ENCODE measurements around the gene PKN3. TPM values are rescaled to one million over a fixed set of nuclear protein-coding genes. Genes with fewer than 3 reads are reported as not detected.

Gene PKN3
- total and polyA plus RNA-seq, 2 donors (not counting 1 experiment from before 2014, with no cell fraction given) = 1.4 to 3.7 TPM

- Histone ChIP-seq H3K36me3 (replicated peaks in 1 of 2; ENCODE audit: control extremely low read depth in 1 of 2, control insufficient read depth in 1 of 2, extremely low read depth in 1 of 2, insufficient read depth in 2 of 2, low read length in 1 of 2) (no peaks in the 10 kb centered on the region), H3K4me1 (ENCODE audit: control insufficient read depth in 2 of 2, insufficient read depth in 2 of 2, low read length in 2 of 2) (peaks cover 9 to 17% of the 10 kb centered on the region in 2 donors), H3K27me3 (replicated peaks in 1 of 4; ENCODE audit: control extremely low read depth in 1 of 4, control insufficient read depth in 3 of 4, insufficient read depth in 4 of 4, low read length in 3 of 4) (no peaks in the 10 kb centered on the region), H3K9me3 (ENCODE audit: control extremely low read depth in 1 of 3, control insufficient read depth in 2 of 3, insufficient read depth in 1 of 3, low read length in 2 of 3) (no peaks in the 10 kb centered on the region), H3K27ac (ENCODE audit: low read length in 2 of 2) (no peak overlapping the region), H3K9ac (ENCODE audit: low read length) (no peak overlapping the region), H3K4me3 (ENCODE audit: control extremely low read depth in 1 of 5, extremely low read depth in 1 of 5, insufficient read depth in 1 of 5, low read depth in 2 of 5, low read length in 4 of 5) (no peak overlapping the region), H2AFZ (ENCODE audit: insufficient read depth, low read depth, low read length, poor library complexity, severe bottlenecking) (no peak overlapping the region), H3K4me2 (replicated peaks; ENCODE audit: low read depth, low read length, poor library complexity, severe bottlenecking) (no peak overlapping the region), H3K79me2 (ENCODE audit: control insufficient read depth, insufficient read depth, low read length) (no peaks in the 10 kb centered on the region), H4K20me1 (ENCODE audit: control insufficient read depth, insufficient read depth, low read length, poor library complexity, severe bottlenecking) (no peaks in the 10 kb centered on the region)
- 95% methylated on average over 36 of the region's 36 CpGs for WGBS (ENCODE audit: insufficient coverage)
- TF ChIP-seq EZH2 (IDR thresholded peaks at IDR 0.05; ENCODE audit: borderline replicate concordance, insufficient read depth, low read depth, low read length, poor library complexity, severe bottlenecking) (no peak), CTCF (IDR thresholded peaks at IDR 0.05) (no peak)
- CTCF ChIA-PET = interaction anchor here (1.2 to 1.6 kb wide), 3 partner anchors 14 to 46 kb away, joined by 3 to 4 read pairs (median 3); no protein-coding TSS in a partner anchor
- no peak for ATAC-seq (ENCODE audit: low read depth)
- POLR2A ChIA-PET = interaction anchor here (0.6 kb wide), 1 partner anchor 16 kb away, joined by 5 read pairs; no protein-coding TSS in a partner anchor
- no peaks in the 10 kb centered on the region for H3K27me3 Mint-ChIP-seq
- intact Hi-C loops (cut with micrococcal nuclease) = no loop called here
- no peak overlapping the region for H3K4me3 Mint-ChIP-seq
- peaks cover 10% of the 10 kb centered on the region for H3K4me1 Mint-ChIP-seq
- DNase-seq = no peak
- H3K27ac Mint-ChIP-seq = no peak overlapping the region
- no peaks in the 10 kb centered on the region for H3K9me3 Mint-ChIP-seq (ENCODE audit: insufficient read depth)
Measured at GRCh38 chr9:128705051-128705965, 3.0 kb downstream of the PKN3 start.

GRCh38 chr9:128706045-128706444, 3.7 kb downstream of the PKN3 start:
- no peak for ATAC-seq (ENCODE audit: low read depth)
- H3K36me3 ChIP-seq (replicated peaks in 1 of 2; ENCODE audit: control extremely low read depth in 1 of 2, control insufficient read depth in 1 of 2, extremely low read depth in 1 of 2, insufficient read depth in 2 of 2, low read length in 1 of 2) = no peaks in the 10 kb centered on the region
- H3K4me3 Mint-ChIP-seq = no peak overlapping the region

More at GRCh38 chr9:128706045-128706444, 3.7 kb downstream of the PKN3 start:
- no peaks in the 10 kb centered on the region for H3K79me2 ChIP-seq (ENCODE audit: control insufficient read depth, insufficient read depth, low read length)
- DNase-seq = no peak
- peaks cover 10% of the 10 kb centered on the region for H3K4me1 Mint-ChIP-seq
- CTCF ChIA-PET = interaction anchor here (0.7 to 1.2 kb wide), 2 partner anchors 9 to 46 kb away, joined by 3 to 4 read pairs; no protein-coding TSS in a partner anchor
- H3K9me3 ChIP-seq (ENCODE audit: control extremely low read depth in 1 of 3, control insufficient read depth in 2 of 3, insufficient read depth in 1 of 3, low read length in 2 of 3) = no peaks in the 10 kb centered on the region
- TF ChIP-seq CTCF (IDR thresholded peaks at IDR 0.05) (no peak), EZH2 (IDR thresholded peaks at IDR 0.05; ENCODE audit: borderline replicate concordance, insufficient read depth, low read depth, low read length, poor library complexity, severe bottlenecking) (no peak)
- H3K27ac ChIP-seq (ENCODE audit: low read length in 2 of 2) = no peak overlapping the region
- H3K4me1 ChIP-seq (ENCODE audit: control insufficient read depth in 2 of 2, insufficient read depth in 2 of 2, low read length in 2 of 2) = peaks cover 9 to 17% of the 10 kb centered on the region in 2 donors
- POLR2A ChIA-PET = interaction anchor here (0.6 kb wide), 1 partner anchor 16 kb away, joined by 5 read pairs; no protein-coding TSS in a partner anchor
- intact Hi-C loops (cut with micrococcal nuclease) = no loop called here
- H3K9me3 Mint-ChIP-seq (ENCODE audit: insufficient read depth) = no peaks in the 10 kb centered on the region
- H4K20me1 ChIP-seq (ENCODE audit: control insufficient read depth, insufficient read depth, low read length, poor library complexity, severe bottlenecking) = no peaks in the 10 kb centered on the region
- no peak overlapping the region for H3K9ac ChIP-seq (ENCODE audit: low read length)
- H3K4me2 ChIP-seq (replicated peaks; ENCODE audit: low read depth, low read length, poor library complexity, severe bottlenecking) = no peak overlapping the region
- no peak overlapping the region for H3K27ac Mint-ChIP-seq
- H2AFZ ChIP-seq (ENCODE audit: insufficient read depth, low read depth, low read length, poor library complexity, severe bottlenecking) = no peak overlapping the region
- no peak overlapping the region for H3K4me3 ChIP-seq (ENCODE audit: control extremely low read depth in 1 of 5, extremely low read depth in 1 of 5, insufficient read depth in 1 of 5, low read depth in 2 of 5, low read length in 4 of 5)
- H3K27me3 ChIP-seq (replicated peaks in 1 of 4; ENCODE audit: control extremely low read depth in 1 of 4, control insufficient read depth in 3 of 4, insufficient read depth in 4 of 4, low read length in 3 of 4) = no peaks in the 10 kb centered on the region
- WGBS (ENCODE audit: insufficient coverage) = no CpG with 5 or more reads among the region's 1 CpG
- H3K27me3 Mint-ChIP-seq = no peaks in the 10 kb centered on the region
